Smooth muscle cell (in vitro differentiated cells): ENCODE data around the gene HP1BP3. TPM values are rescaled to one million over a fixed set of nuclear protein-coding genes. Genes with fewer than 3 reads are reported as not detected.

Experiments
- DNase-seq: peaks from one replicate; lab custom pipeline; 2025; ENCODE audit not compliant: unreplicated experiment; lab: John Stamatoyannopoulos, UW
- H2AFZ ChIP-seq: fragments of 200-600 bp; sonication (generic); 2 replicates; pipeline ENCODE4 v1.6.0; 2016; ENCODE audit warnings: antibody characterized with exemption, low read depth, mild to moderate bottlenecking
- H3F3A ChIP-seq: fragments of 200-600 bp; sonication (generic); 2 replicates; pipeline ENCODE4 v1.6.0; 2017; ENCODE audit warnings: antibody characterized with exemption, low read depth
- H3K27ac ChIP-seq: fragments of 200-600 bp; sonication (generic); 2 replicates; pipeline ENCODE4 v1.5.1; 2016; ENCODE audit warnings: low read depth, mild to moderate bottlenecking
- H3K27me3 ChIP-seq: fragments of 200-600 bp; sonication (generic); 2 replicates; pipeline ENCODE4 v1.6.1; 2016; ENCODE audit warnings: low read depth, mild to moderate bottlenecking
- H3K36me3 ChIP-seq: fragments of 200-600 bp; sonication (generic); 2 replicates; pipeline ENCODE4 v1.5.1; 2016; ENCODE audit warnings: low read depth
- H3K4me1 ChIP-seq: fragments of 200-600 bp; sonication (generic); 2 replicates; pipeline ENCODE4 v1.5.1; 2016; ENCODE audit warnings: low read depth
- H3K4me2 ChIP-seq: fragments of 200-600 bp; sonication (generic); 2 replicates; pipeline ENCODE4 v1.6.0; 2016; ENCODE audit warnings: mild to moderate bottlenecking
- H3K4me3 ChIP-seq: fragments of 200-600 bp; sonication (generic); 2 replicates; pipeline ENCODE4 v1.5.1; 2016; ENCODE audit warnings: mild to moderate bottlenecking
- H3K79me2 ChIP-seq: fragments of 200-600 bp; sonication (generic); 2 replicates; pipeline ENCODE4 v1.6.0; 2016; ENCODE audit warnings: low read depth, mild to moderate bottlenecking
- H3K9ac ChIP-seq: fragments of 200-600 bp; sonication (generic); 2 replicates; pipeline ENCODE4 v1.6.0; 2016; ENCODE audit warnings: low read depth
- H3K9me3 ChIP-seq: fragments of 200-600 bp; sonication (generic); replicated peaks from 2 replicates; pipeline ENCODE4 v1.5.1; 2016; ENCODE audit warnings: low read depth
- H4K20me1 ChIP-seq: fragments of 200-600 bp; sonication (generic); 2 replicates; pipeline ENCODE4 v1.6.0; 2016; ENCODE audit warnings: low read depth
- CTCF ChIP-seq: fragments of 200-600 bp; sonication (generic); IDR thresholded peaks from 2 replicates; pipeline ENCODE4 v1.5.1; 2017; ENCODE audit warnings: borderline replicate concordance, mild to moderate bottlenecking, antibody characterized with exemption; ENCODE audit not compliant: insufficient read depth, poor library complexity, severe bottlenecking
- WGBS: methylation state at CpG from one replicate; pipeline ENCODE4 v1.1.7; 2016; ENCODE audit warnings: low lambda C conversion rate; 5-methylcytosine and 5-hydroxymethylcytosine counted together
- polyA plus RNA-seq: library from polyadenylated mRNA; unstranded; fragments of >200 nt; fragmentation: Nextera tagmentation; extraction: Ambion mirVana; gene quantifications from 2 replicates; pipeline ENCODE4 v1.2.1, GENCODE V29; 2016
- total RNA-seq: library from RNA; depleted of rRNA; stranded (reverse); fragments of >200 nt; gene quantifications from 2 replicates; pipeline ENCODE4 v1.2.3, GENCODE V29; 2014

The HP1BP3 gene
- total and polyA plus RNA-seq, 2 experiments from 2014 or later: 77.9 to 110 TPM

- no peaks in the 10 kb centered on the region for H3K4me1 ChIP-seq
- H3K27ac ChIP-seq: no peak within 1 kb of the TSS
- no peaks in the 10 kb centered on the region for H3K9me3 ChIP-seq
- no peaks in the 10 kb centered on the region for H3K27me3 ChIP-seq
- H3F3A ChIP-seq: no peaks in the 10 kb centered on the region
- DNase-seq: peak; percentile 36
- peak within 1 kb of the TSS; percentile 80 for H3K4me2 ChIP-seq
- H3K79me2 ChIP-seq: no peaks in the 10 kb centered on the region
- no peaks in the 10 kb centered on the region for H4K20me1 ChIP-seq
- TF ChIP-seq CTCF: no peak
- 6% methylated on average over 68 of the region's 112 CpGs for WGBS
- H3K36me3 ChIP-seq: no peaks in the 10 kb centered on the region
- H3K4me3 ChIP-seq: peak within 1 kb of the TSS; percentile 50
- H3K9ac ChIP-seq: no peak within 1 kb of the TSS
- H2AFZ ChIP-seq: peak within 1 kb of the TSS; percentile 58
Observed at GRCh38 chr1:20717452-20718342, 69.4 kb downstream of the HP1BP3 start, which contains the start of gene KIF17. TSS of gene KIF17 (minus strand) at chr1:20718007. CDS start at chr1:20717706, 301 bp downstream.

- WGBS: 93% methylated on average over 13 of the region's 13 CpGs
- no peaks in the 10 kb centered on the region for H3K27me3 ChIP-seq
- no peak overlapping the region for H3K4me2 ChIP-seq
- TF ChIP-seq CTCF: no peak
- H3K79me2 ChIP-seq: no peaks in the 10 kb centered on the region
- no peaks in the 10 kb centered on the region for H4K20me1 ChIP-seq
- H3K9me3 ChIP-seq: no peaks in the 10 kb centered on the region
- no peak overlapping the region for H2AFZ ChIP-seq
- H3F3A ChIP-seq: no peaks in the 10 kb centered on the region
- H3K9ac ChIP-seq: no peak overlapping the region
- no peak overlapping the region for H3K4me3 ChIP-seq
- DNase-seq: no peak
- H3K36me3 ChIP-seq: no peaks in the 10 kb centered on the region
- no peak overlapping the region for H3K27ac ChIP-seq
- H3K4me1 ChIP-seq: no peaks in the 10 kb centered on the region
Observed at GRCh38 chr1:20716232-20716631, 70.9 kb downstream of the HP1BP3 start.

- no peak for TF ChIP-seq CTCF
- Histone ChIP-seq H4K20me1 (no peaks in the 10 kb centered on the region), H3F3A (no peaks in the 10 kb centered on the region), H3K4me1 (no peaks in the 10 kb centered on the region), H3K79me2 (no peaks in the 10 kb centered on the region), H3K9me3 (no peaks in the 10 kb centered on the region), H3K27ac (no peak overlapping the region), H2AFZ (no peak overlapping the region), H3K9ac (no peak overlapping the region), H3K4me2 (no peak overlapping the region), H3K4me3 (no peak overlapping the region), H3K27me3 (no peaks in the 10 kb centered on the region), H3K36me3 (no peaks in the 10 kb centered on the region)
- no peak for DNase-seq
- WGBS: 92% methylated on average over 15 of the region's 15 CpGs
Observed at GRCh38 chr1:20715406-20715805, 71.7 kb downstream of the HP1BP3 start.
